K562 (cell line): ENCODE data around the gene SAPCD1. TPM values are rescaled to one million over a fixed set of nuclear protein-coding genes. Genes with fewer than 3 reads are reported as not detected.

Experiments
- BDP1 ChIP-seq: IDR thresholded peaks from 3 replicates; pipeline ENCODE4 v1.6.1; 2011; ENCODE audit not compliant: insufficient read length, insufficient read depth
- CBX1 ChIP-seq: sonication (generic); IDR thresholded peaks from 2 replicates; pipeline ENCODE4 v1.6.1; 2016; ENCODE audit warnings: antibody characterized with exemption, low read depth, mild to moderate bottlenecking
- JUND ChIP-seq, 2 experiments: IDR thresholded peaks; 2 replicates in 1 of 2; 3 replicates in 1 of 2; pipeline ENCODE4 v1.6.1; 2011; ENCODE audit warnings: borderline replicate concordance in 2 of 2, low read depth in 2 of 2, low read length in 2 of 2, improper control_type of control experiment in 1 of 2, missing biosample characterization in 1 of 2, missing genetic modification characterization in 1 of 2, missing genetic modification reagents in 1 of 2
- KLF13 ChIP-seq: fragments of 450-650 bp; IDR thresholded peaks from 2 replicates; pipeline ENCODE4 v1.6.1; 2016; ENCODE audit warnings: missing genetic modification characterization, low read depth, mild to moderate bottlenecking, missing compliant biosample characterization, moderate library complexity, borderline replicate concordance
- MCM7 ChIP-seq, 2 experiments: fragments of 450-650 bp; IDR thresholded peaks; 2 replicates each; pipeline ENCODE4 v1.6.1; 2016 to 2018
- NR2F6 ChIP-seq: fragments of 450-650 bp; formaldehyde crosslinking; IDR thresholded peaks from 2 replicates; pipeline ENCODE4 v1.4.0; 2020; ENCODE audit warnings: mild to moderate bottlenecking
- RBM14 ChIP-seq: fragments of 200-400 bp; formaldehyde crosslinking; IDR thresholded peaks from 2 replicates; pipeline ENCODE4 v1.6.1; 2018; ENCODE audit warnings: low read depth, mild to moderate bottlenecking, low read length, moderate library complexity, borderline replicate concordance; ENCODE audit not compliant: insufficient read depth
- RNF2 ChIP-seq: sonication (generic); IDR thresholded peaks from 2 replicates; pipeline ENCODE4 v1.6.1; 2016
- SIN3B ChIP-seq: fragments of 450-650 bp; IDR thresholded peaks from 2 replicates; pipeline ENCODE4 v1.6.1; 2017; ENCODE audit warnings: low read depth, mild to moderate bottlenecking, moderate library complexity
- SP1 ChIP-seq: sonication (generic); formaldehyde crosslinking; IDR thresholded peaks from 2 replicates; pipeline ENCODE4 v1.8.1; 2022; ENCODE audit warnings: mild to moderate bottlenecking, missing genetic modification reagents
- TCF7 ChIP-seq: sonication (generic); IDR thresholded peaks from 2 replicates; pipeline ENCODE4 v1.6.1; 2016; ENCODE audit warnings: antibody characterized with exemption, borderline replicate concordance
- THRAP3 ChIP-seq: fragments of 450-650 bp; IDR thresholded peaks from 2 replicates; pipeline ENCODE4 v1.6.1; 2016; ENCODE audit warnings: mild to moderate bottlenecking, inconsistent platforms, borderline replicate concordance
- ZNF121 ChIP-seq: sonication (generic); formaldehyde crosslinking; conservative IDR thresholded peaks from 2 replicates; pipeline ENCODE4 v1.8.0; 2022; ENCODE audit warnings: missing genetic modification reagents
- ZNF3 ChIP-seq: fragments of 250-450 bp; sonication (Bioruptor Pico); IDR thresholded peaks from 2 replicates; pipeline ENCODE4 v1.5.0; 2021; ENCODE audit warnings: mild to moderate bottlenecking, moderate library complexity
- polyA plus RNA-seq, 8 experiments: library from polyadenylated mRNA; depleted of rRNA in 4 of 8; stranded (reverse) in 5 of 8; unstranded in 3 of 8; fragments of >200 nt; fragmentation: Nextera tagmentation in 2 of 8; fragmentation: Illumina TruSeq in 1 of 8; extraction: Ambion mirVana in 2 of 8; extraction: Trizol in 1 of 8; gene quantifications; 2 replicates each; pipeline versions ENCODE4 v1.2.1 to v1.2.3, GENCODE V29; 2011 to 2014; ENCODE audit warnings: inconsistent platforms in 1 of 8, missing spikeins in 1 of 8
- total RNA-seq, 7 experiments: library from RNA; depleted of rRNA in 6 of 7; stranded (reverse); fragments of >200 nt in 6 of 7; fragmentation: Illumina TruSeq in 2 of 7; extraction: Trizol in 2 of 7; gene quantifications; 2 replicates each; pipeline versions ENCODE4 v1.2.1 to v1.2.3, GENCODE V29; 2011 to 2021; ENCODE audit warnings: low replicate concordance in 1 of 7
- TF ChIP-seq, protein P1 (sequence below): sonication (generic); formaldehyde crosslinking; IDR thresholded peaks from 2 replicates; pipeline ENCODE4 v1.8.1; 2023; ENCODE audit warnings: mild to moderate bottlenecking, missing genetic modification reagents
- TF ChIP-seq, protein P2 (sequence below): fragments of 450-650 bp; IDR thresholded peaks from 2 replicates; pipeline ENCODE4 v1.6.1; 2014; ENCODE audit warnings: low read depth, mild to moderate bottlenecking, moderate library complexity, borderline replicate concordance
- TF ChIP-seq, protein P3 (sequence below): conservative IDR thresholded peaks from 2 replicates; pipeline ENCODE4 v1.6.1; 2011; ENCODE audit warnings: low read depth, mild to moderate bottlenecking, low read length; ENCODE audit not compliant: control insufficient read depth
- TF ChIP-seq, protein P4 (sequence below): fragments of 200-400 bp; formaldehyde crosslinking; IDR thresholded peaks from 2 replicates; pipeline ENCODE4 v1.6.1; 2017; ENCODE audit warnings: mild to moderate bottlenecking, low read depth, low read length, moderate library complexity
- TF ChIP-seq, protein P5 (sequence below): fragments of 250-450 bp; sonication (Bioruptor Pico); IDR thresholded peaks from 2 replicates; pipeline ENCODE4 v1.8.0; 2022; ENCODE audit warnings: moderate library complexity, mild to moderate bottlenecking, inconsistent platforms
- TF ChIP-seq, protein P6 (sequence below): fragments of 250-450 bp; sonication (Bioruptor Pico); IDR thresholded peaks from 2 replicates; pipeline ENCODE4 v1.8.0; 2021; ENCODE audit warnings: mild to moderate bottlenecking, moderate library complexity

The SAPCD1 gene
- total and polyA plus RNA-seq, 9 of the 15 experiments (the other 6 are each of a cell fraction or from before 2014, with no cell fraction given): 2.6 to 30.2 (median 7.4) TPM

DNA sequence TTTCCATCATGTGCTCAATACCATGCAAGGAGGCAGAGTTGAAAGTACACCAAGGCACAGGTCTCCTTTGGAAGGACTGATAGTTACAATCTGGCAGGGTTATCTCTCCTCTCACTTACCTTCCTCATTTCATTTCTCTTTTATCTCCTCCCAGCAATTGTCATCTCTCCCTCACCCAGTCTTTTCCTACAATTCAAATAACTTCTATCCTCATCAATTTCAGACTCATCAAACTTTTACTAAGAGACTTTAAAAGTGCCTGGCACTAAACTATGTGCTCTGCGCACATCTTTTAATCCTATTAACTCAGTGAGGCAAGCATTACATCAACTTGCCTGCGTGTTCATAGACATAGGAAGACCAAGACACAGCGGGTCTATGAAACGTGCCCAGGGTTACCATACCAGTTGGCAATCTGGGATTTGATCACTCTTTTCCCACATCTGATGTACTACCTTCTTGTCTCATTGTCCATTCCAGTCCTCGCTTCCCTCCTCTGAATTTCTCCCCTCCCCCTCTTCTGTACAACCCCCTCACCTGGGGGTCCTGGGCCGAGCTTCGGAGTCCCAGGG is 31.9 kb downstream of the SAPCD1 start (continued):
- TF ChIP-seq, protein P1, sequence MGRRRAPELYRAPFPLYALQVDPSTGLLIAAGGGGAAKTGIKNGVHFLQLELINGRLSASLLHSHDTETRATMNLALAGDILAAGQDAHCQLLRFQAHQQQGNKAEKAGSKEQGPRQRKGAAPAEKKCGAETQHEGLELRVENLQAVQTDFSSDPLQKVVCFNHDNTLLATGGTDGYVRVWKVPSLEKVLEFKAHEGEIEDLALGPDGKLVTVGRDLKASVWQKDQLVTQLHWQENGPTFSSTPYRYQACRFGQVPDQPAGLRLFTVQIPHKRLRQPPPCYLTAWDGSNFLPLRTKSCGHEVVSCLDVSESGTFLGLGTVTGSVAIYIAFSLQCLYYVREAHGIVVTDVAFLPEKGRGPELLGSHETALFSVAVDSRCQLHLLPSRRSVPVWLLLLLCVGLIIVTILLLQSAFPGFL (CRISPR knock-in tag): no peak
- peak; percentile 29; the same call in 1 of the 2 replicates for TF ChIP-seq THRAP3
- TF ChIP-seq JUND (IDR thresholded peaks at IDR 0.05; ENCODE audit: borderline replicate concordance, low read depth, low read length): no peak
- TF ChIP-seq JUND (tag; IDR thresholded peaks at IDR 0.05; ENCODE audit: borderline replicate concordance, low read depth, low read length): no peak
- TF ChIP-seq, protein P2, sequence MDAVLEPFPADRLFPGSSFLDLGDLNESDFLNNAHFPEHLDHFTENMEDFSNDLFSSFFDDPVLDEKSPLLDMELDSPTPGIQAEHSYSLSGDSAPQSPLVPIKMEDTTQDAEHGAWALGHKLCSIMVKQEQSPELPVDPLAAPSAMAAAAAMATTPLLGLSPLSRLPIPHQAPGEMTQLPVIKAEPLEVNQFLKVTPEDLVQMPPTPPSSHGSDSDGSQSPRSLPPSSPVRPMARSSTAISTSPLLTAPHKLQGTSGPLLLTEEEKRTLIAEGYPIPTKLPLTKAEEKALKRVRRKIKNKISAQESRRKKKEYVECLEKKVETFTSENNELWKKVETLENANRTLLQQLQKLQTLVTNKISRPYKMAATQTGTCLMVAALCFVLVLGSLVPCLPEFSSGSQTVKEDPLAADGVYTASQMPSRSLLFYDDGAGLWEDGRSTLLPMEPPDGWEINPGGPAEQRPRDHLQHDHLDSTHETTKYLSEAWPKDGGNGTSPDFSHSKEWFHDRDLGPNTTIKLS: peak; percentile 54; the same call in 1 of the 2 replicates
- TF ChIP-seq ZNF121 (CRISPR knock-in tag): no peak
- TF ChIP-seq, protein P3, sequence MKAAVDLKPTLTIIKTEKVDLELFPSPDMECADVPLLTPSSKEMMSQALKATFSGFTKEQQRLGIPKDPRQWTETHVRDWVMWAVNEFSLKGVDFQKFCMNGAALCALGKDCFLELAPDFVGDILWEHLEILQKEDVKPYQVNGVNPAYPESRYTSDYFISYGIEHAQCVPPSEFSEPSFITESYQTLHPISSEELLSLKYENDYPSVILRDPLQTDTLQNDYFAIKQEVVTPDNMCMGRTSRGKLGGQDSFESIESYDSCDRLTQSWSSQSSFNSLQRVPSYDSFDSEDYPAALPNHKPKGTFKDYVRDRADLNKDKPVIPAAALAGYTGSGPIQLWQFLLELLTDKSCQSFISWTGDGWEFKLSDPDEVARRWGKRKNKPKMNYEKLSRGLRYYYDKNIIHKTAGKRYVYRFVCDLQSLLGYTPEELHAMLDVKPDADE: no peak; the same call in 1 of the 2 replicates
- no peak for TF ChIP-seq TCF7
- no peak for TF ChIP-seq MCM7 (IDR thresholded peaks at IDR 0.05)
- TF ChIP-seq, protein P4, sequence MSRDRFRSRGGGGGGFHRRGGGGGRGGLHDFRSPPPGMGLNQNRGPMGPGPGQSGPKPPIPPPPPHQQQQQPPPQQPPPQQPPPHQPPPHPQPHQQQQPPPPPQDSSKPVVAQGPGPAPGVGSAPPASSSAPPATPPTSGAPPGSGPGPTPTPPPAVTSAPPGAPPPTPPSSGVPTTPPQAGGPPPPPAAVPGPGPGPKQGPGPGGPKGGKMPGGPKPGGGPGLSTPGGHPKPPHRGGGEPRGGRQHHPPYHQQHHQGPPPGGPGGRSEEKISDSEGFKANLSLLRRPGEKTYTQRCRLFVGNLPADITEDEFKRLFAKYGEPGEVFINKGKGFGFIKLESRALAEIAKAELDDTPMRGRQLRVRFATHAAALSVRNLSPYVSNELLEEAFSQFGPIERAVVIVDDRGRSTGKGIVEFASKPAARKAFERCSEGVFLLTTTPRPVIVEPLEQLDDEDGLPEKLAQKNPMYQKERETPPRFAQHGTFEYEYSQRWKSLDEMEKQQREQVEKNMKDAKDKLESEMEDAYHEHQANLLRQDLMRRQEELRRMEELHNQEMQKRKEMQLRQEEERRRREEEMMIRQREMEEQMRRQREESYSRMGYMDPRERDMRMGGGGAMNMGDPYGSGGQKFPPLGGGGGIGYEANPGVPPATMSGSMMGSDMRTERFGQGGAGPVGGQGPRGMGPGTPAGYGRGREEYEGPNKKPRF: no peak
- TF ChIP-seq NR2F6 (CRISPR knock-in tag): no peak
- no peak for TF ChIP-seq RNF2
- no peak for TF ChIP-seq RBM14
- TF ChIP-seq SP1 (CRISPR knock-in tag): no peak; the same call in 1 of the 2 replicates
- no peak for TF ChIP-seq CBX1
- TF ChIP-seq BDP1: no peak
- no peak for TF ChIP-seq KLF13 (tag)
- TF ChIP-seq, protein P5, sequence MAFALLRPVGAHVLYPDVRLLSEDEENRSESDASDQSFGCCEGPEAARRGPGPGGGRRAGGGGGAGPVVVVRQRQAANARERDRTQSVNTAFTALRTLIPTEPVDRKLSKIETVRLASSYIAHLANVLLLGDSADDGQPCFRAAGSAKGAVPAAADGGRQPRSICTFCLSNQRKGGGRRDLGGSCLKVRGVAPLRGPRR (CRISPR knock-in tag): no peak
- TF ChIP-seq, protein P6, sequence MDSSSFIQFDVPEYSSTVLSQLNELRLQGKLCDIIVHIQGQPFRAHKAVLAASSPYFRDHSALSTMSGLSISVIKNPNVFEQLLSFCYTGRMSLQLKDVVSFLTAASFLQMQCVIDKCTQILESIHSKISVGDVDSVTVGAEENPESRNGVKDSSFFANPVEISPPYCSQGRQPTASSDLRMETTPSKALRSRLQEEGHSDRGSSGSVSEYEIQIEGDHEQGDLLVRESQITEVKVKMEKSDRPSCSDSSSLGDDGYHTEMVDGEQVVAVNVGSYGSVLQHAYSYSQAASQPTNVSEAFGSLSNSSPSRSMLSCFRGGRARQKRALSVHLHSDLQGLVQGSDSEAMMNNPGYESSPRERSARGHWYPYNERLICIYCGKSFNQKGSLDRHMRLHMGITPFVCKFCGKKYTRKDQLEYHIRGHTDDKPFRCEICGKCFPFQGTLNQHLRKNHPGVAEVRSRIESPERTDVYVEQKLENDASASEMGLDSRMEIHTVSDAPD: no peak
- TF ChIP-seq ZNF3 (CRISPR knock-in tag): no peak
- no peak for TF ChIP-seq SIN3B
